Measurements from ENCODE around the gene PFDN4.

DNA sequence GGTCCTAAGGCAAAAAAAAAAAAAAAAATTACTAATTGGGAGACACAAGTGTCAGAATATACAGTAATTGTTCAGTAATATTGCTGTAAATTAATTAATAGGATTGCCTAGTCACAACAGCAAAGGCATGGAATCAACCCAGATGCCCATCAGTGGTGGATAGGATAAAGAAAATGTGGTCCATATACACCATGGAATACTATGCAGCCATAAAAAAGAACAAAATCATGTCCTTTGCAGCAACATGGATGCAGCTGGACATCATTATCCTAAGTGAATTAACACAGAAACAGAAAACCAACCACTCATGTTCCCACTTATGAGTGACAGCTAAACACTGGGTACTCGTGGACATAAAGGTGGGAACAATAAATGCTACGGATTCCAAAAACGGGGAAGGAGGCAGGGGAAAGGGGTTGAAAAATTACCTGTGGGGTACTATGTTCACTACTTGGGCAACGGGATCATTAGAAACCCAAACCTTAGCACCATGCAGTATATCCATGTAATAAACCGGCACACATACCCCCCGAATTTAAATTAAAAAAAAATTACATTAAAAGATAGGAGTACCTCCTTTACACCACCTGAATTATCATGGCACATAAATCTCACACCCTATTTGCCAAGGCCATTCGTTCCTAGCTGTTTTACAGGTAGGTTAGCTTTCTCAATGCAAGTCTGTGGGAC, 689 bp upstream of the PFDN4 start:
- TF ChIP-seq, protein P1, sequence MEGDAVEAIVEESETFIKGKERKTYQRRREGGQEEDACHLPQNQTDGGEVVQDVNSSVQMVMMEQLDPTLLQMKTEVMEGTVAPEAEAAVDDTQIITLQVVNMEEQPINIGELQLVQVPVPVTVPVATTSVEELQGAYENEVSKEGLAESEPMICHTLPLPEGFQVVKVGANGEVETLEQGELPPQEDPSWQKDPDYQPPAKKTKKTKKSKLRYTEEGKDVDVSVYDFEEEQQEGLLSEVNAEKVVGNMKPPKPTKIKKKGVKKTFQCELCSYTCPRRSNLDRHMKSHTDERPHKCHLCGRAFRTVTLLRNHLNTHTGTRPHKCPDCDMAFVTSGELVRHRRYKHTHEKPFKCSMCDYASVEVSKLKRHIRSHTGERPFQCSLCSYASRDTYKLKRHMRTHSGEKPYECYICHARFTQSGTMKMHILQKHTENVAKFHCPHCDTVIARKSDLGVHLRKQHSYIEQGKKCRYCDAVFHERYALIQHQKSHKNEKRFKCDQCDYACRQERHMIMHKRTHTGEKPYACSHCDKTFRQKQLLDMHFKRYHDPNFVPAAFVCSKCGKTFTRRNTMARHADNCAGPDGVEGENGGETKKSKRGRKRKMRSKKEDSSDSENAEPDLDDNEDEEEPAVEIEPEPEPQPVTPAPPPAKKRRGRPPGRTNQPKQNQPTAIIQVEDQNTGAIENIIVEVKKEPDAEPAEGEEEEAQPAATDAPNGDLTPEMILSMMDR (IDR thresholded peaks at IDR 0.05): no peak
- TF ChIP-seq POLR2A (IDR thresholded peaks at IDR 0.05): no peak

Measured in tibial nerve (tissue), 3 donors.